Activated T-cell treated with anti-CD3 and anti-CD28 coated beads for 4 hours (primary cell): ENCODE measurements around the gene RET.
"Not testable (repeated sequence)": the region's sequence is repeated elsewhere in the genome, so short reads cannot be mapped to it uniquely, and the experiment has no call there.

Experiments
- DNase-seq: peaks from one replicate; pipeline ENCODE4 v3.0.0-alpha.2; 2020

RET gene

GRCh38 chr10:43138021-43138756 lies 61.3 kb downstream of the RET start, which contains the start of gene CSGALNACT2:
Gene CSGALNACT2, plus strand, starts transcription at chr10:43138445. Its CDS starts 16,705 bp downstream, at chr10:43155150.
- DNase-seq, result peak; percentile 78

- peak; percentile 44 for DNase-seq
These were observed 61.9 kb downstream of the RET start for GRCh38 chr10:43138757-43139241.

- no peak for DNase-seq
These were observed 64.6 kb downstream of the RET start for GRCh38 chr10:43141421-43141820.

GRCh38 chr10:43145311-43145710 lies 68.4 kb downstream of the RET start:
- no peak for DNase-seq

DNA sequence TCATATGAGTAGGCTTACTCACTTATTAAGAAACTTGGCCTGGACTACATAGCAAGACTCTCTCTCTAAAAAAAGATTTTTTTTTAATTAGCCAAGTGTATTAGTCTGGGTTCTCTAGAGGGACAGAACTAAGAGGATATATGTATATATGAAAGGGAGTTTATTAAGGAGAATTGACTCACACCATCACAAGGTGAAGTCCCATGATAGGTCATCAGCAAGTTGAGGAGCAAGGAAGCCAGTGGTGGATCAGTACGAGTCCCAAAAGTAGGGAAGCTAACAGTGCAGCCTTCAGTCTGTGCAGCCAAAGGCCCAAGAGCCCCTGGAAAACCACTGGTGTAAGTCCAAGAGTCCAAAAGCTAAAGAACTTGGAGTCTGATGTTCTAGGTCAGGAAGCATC lies 69.1 kb downstream of the RET start:
- DNase-seq, result not testable (repeated sequence)

DNA sequence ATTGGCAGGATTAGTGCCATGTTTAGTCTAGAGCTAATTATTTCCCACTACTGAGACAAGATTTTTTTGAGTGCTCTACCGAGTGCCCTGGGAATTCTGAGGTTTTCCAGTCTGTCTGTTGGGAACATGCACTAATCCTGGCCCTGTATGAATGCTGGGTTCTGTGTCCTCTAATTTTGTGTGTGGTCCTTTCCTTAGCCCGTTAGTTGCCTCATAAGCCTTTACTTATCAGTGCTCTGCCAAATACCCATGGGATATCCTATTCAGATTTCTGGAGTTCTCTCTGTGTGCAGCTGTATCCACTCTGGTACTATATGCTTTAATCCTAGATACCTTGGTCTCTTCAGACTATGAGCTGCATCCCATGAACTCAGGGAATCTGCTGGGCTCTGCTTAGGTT lies 74.5 kb downstream of the RET start:
- no peak for DNase-seq

GRCh38 chr10:43153901-43154300 lies 77.0 kb downstream of the RET start:
- DNase-seq, result no peak

- DNase-seq, result no peak
These were observed 78.4 kb downstream of the RET start for GRCh38 chr10:43155221-43155620.

GRCh38 chr10:43155741-43156140 lies 78.9 kb downstream of the RET start:
- no peak for DNase-seq

DNA sequence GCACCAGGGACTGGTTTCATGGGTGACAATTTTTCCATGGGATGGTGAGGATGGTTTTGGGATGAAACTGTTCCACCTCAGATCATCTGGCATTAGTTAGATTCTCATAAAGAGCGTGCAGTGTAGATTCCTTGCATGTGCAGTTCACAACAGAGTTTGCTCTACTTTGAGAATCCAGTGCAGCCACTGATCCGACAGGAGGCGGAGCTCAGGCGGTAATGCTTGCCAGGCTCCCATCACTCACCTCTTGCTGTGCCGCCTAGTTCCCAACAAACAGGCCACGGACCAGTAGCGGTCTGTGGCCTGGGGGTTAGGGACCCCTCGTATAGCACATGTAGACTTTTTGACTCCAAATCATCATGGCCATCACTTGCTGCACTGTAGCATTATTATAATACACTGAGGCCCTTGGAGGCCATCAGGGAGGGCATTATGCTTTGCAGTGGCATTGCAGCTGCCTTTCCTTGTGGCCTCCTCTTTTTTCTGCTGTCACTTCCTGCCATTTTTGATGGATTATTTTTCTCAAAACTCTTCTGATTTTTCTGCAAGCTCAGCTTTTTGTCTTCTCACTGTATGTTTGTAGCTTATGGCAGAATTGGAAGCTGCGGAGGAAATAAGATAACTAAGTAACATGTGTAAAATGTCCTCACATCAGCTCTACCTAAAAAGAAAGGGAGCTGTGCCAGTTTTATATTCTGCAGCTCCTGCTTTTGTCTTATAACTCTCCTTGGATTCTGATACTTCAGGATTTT lies 79.9 kb downstream of the RET start:
- no peak for DNase-seq

DNA sequence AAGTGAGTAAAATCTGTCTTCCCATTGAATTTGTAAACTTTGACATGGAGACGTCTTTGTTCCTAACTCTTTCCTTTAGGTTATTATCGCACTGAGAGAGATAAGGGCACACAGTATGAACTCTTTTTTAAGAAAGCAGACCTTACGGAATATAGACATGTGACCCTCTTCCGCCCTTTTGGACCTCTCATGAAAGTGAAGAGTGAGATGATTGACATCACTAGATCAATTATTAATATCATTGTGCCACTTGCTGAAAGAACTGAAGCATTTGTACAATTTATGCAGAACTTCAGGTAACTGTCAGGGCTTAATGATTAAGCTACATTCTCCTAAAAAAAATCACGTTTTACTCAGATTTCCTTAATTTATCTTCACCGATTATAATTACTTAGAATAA lies 81.8 kb downstream of the RET start:
- DNase-seq, result no peak

DNA sequence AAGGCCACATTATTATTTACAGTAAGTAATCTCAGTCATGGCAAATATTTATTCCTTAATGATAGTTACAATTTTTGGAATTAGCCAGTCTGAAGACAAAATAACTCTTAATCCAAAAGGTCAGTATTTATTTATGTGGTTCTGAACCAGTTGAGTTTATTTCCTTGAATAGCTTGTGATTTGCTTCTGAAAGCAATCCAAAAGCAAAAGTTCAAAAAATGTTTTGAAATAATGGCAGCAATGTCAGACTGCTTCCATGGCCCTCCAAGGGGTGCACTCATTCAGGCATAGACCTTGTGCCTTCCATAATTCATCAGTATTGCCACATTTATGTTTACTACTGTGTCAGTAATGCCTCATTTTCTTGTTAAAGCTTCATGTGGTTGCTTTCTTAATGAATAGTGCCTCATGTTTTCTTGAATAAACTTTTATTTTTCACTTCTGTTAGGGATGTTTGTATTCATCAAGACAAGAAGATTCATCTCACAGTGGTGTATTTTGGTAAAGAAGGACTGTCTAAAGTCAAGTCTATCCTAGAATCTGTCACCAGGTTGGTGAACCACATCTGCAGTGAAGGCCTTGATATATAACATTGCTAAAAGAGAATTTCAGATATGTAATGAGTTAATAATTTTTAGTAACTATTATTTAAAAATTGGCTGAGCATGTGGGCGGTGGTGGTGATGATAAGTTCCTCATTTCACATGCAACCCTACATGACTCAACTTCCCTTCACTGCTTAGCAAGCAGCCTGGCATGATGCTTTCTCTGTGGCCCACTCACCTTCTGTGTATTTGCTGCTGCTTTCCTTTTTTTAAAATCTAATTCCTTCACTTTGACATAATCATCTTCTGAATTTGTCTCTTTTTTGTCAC lies 83.4 kb downstream of the RET start:
- peak; percentile 30 for DNase-seq

GRCh38 chr10:43160921-43161255 lies 84.0 kb downstream of the RET start:
- no peak for DNase-seq

- DNase-seq, result no peak
These were observed 85.7 kb downstream of the RET start for GRCh38 chr10:43162604-43163003.

DNA sequence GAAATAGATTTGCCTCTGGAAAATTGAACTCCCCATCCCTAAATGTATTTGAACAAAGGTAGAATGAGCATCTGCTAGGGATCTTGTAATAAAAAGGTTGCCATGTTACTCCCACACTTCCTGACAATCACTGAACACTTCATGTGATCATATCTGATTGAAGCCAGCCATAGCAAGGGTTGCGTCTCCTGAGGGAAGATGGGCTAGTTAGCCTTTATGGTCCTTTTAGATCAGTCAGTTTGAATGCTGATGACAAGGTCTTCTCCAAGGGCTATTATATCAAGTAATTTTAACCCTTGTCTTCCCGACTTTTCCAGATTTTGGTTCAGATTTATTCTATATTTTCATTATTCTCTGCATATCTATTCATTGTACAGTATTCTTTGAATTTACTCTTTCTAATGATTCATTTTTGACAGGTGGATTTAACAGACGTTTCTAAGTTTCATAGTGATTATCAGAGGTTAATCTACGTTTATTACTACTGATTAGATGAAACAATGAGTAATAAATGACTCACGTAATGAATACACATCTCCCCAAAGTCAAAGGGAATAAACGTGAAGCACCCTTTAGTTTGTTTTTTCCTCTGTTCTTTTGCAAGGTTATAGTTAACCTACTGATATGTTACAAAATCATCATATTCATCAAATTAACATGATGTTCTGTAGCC lies 89.5 kb downstream of the RET start:
- no peak for DNase-seq

GRCh38 chr10:43166880-43167497 lies 90.1 kb downstream of the RET start:
- DNase-seq, result no peak

DNA sequence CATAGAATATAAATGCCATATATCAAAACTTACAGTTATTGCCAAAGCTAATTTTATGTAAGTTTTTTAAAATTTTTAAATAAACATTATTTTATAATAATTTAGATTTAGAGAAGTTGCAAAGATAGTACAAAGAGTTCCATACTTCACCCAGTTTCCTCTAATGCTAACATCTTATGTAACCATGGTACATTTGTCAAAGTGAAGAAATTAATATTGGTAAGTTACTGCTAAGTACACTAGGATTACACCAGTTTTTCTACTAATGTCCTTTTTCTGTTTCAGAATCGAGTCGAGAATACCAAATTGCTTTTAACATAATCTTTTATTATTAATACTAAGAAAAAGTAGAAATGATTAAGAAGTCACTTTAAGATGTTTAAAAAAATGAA lies 90.6 kb downstream of the RET start:
- DNase-seq, result no peak

DNA sequence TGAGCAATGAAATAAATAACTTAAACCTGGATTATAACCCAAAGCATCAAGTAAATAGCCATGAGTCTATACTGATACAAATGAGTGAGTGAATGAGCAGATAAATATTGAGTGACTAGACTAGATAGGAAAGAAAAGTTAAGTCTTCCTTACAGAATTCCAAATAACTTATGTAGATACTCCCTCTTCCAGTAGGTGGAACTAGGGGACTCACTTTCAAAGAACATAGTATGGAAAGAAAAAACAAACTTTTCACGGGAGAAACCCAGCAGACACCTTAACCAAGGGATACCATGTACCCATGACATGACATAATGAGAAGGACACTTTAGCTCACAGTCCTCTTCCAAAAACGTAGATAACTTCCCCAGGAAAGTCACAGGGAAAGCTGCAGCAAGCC lies 93.6 kb downstream of the RET start:
- DNase-seq, result no peak

DNA sequence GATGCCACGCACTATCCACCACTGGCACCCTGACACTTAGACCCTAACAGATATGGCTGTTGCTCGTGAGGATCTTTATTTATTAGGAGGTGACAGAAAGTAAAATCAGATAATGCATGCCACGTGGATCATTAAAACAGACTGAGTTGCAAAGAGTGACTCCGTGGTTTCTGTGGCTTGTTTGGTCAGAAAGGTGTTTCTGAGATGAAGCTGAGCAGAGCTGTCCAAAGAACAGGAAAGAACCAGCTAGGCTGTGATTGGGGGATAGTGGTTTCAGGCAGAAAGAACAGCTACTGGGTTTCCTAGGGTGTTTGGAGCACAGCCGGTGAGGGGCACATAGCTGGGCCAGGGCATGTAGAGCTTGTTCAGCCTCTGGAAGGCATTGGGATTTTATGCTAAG lies 95.8 kb downstream of the RET start:
- DNase-seq, result no peak

DNA sequence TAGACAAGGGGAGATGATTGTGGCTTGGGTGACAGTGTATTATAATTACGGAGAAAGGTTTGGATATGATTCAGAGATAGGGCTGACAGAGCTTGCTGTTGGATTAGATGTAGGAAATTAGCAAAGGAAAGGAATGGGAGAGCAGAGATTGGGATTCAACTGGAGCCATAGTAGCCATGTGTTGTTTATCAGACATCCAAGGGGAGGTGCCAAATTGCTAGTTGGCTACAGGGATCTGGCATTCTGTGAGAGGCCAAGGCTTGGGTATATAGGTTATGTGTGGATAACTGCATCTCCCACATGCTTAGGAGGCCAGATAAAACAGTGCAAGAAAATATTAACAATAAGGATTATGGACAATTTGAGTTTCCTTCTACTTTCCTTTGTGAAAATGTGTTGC lies 96.3 kb downstream of the RET start:
- no peak for DNase-seq

DNA sequence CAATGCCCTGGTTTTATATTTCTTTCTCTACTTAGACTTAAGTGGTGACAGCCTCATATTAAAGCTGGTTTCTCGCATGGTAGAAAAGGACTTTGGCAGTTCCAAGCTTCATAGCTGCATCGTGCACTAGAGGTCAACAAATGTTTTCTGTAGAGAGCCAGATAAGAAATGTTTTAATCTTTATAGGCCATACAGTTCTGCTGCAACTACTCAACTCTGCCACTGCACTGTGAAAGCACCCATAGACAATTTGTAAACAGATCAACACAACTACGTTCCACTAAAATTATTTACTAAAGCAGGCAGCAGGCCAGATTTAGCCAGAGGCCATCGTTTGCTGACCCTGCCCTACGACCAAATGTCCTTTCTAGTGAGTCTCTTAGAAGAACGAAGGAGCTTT lies 98.1 kb downstream of the RET start:
- DNase-seq, result no peak

- DNase-seq, result no peak
These were observed 99.4 kb downstream of the RET start for GRCh38 chr10:43176271-43176670.
